HG03097 (cell line): ENCODE measurements around the gene TRIM40.

Experiments used
- ATAC-seq: cut with Tn5 transposase; IDR thresholded peaks from one replicate; pipeline ENCODE4 v1.9.1; 2021; ENCODE audit not compliant: unreplicated experiment, low FRiP score

TRIM40 gene

GRCh38 chr6:30194797-30195690 lies 59.1 kb downstream of the TRIM40 start:
- ATAC-seq, result no peak

- ATAC-seq, result no peak
Observed at GRCh38 chr6:30195951-30196350, 60.0 kb downstream of the TRIM40 start.

- no peak for ATAC-seq
Observed at GRCh38 chr6:30196376-30196775, 60.4 kb downstream of the TRIM40 start.
